Right lobe of liver (tissue), 6 donors: ENCODE data around the gene CACNA1E. TPM values are rescaled to one million over a fixed set of nuclear protein-coding genes. Genes with fewer than 3 reads are reported as not detected.

ENCODE experiments used
- ATAC-seq, 4 donors: fragments of 200-7000 bp; cut with Tn5 transposase; one replicate each; pipeline ENCODE4 v1.9.1; 2020; ENCODE audit warnings: mild to moderate bottlenecking in 4 of 4, moderate library complexity in 4 of 4
- DNase-seq, 3 donors: peaks; one replicate each; pipeline ENCODE4 v3.0.0-alpha.2; 2020
- H3K27ac ChIP-seq, 3 donors: fragments of 200-600 bp; one replicate each; pipeline ENCODE4 v1.8.0; 2022
- H3K27me3 ChIP-seq, 2 donors: fragments of 200-600 bp; one replicate each; pipeline ENCODE4 v1.8.0; 2022
- H3K36me3 ChIP-seq, 4 donors: fragments of 200-600 bp; sonication (generic) in 1 of 4; one replicate each; pipeline versions ENCODE4 v1.5.1 to v1.8.0; 2017 to 2022; ENCODE audit warnings: control low read depth in 1 of 4
- H3K4me1 ChIP-seq, 4 donors: fragments of 200-600 bp; sonication (generic) in 1 of 4; one replicate each; pipeline versions ENCODE4 v1.5.1 to v1.8.0; 2017 to 2022; ENCODE audit warnings: control low read depth in 1 of 4
- H3K4me3 ChIP-seq, 3 donors: fragments of 200-600 bp; one replicate each; pipeline ENCODE4 v1.8.0; 2022
- H3K9me3 ChIP-seq, 4 donors: fragments of 200-600 bp; sonication (generic) in 1 of 4; one replicate each; pipeline versions ENCODE4 v1.5.1 to v1.8.0; 2017 to 2022; ENCODE audit warnings: control low read depth in 1 of 4
- POLR2A ChIP-seq: fragments of 450-650 bp; IDR thresholded peaks from one replicate; pipeline ENCODE4 v1.6.1; 2017; ENCODE audit warnings: antibody characterized with exemption, mild to moderate bottlenecking
- WGBS: methylation state at CpG from one replicate; pipeline ENCODE4 v1.1.6; 2018; ENCODE audit warnings: low coverage, low lambda C conversion rate; ENCODE audit not compliant: insufficient coverage; ENCODE audit errors: missing lambda C conversion rate; 5-methylcytosine and 5-hydroxymethylcytosine counted together
- intact Hi-C, 2 donors: fragments of 100-400 bp; cut with DNase I; formaldehyde crosslinking; loops; one replicate each; pipeline versions ENCODE4 v1.11.2 to v1.14.1; 2022
- total RNA-seq, 6 experiments: library from RNA; depleted of rRNA in 2 of 6; stranded (reverse); fragments of >200 nt in 2 of 6; fragmentation: NEBNext Ultra II Directional in 3 of 6; extraction: Animal tissue kit (Norgen Biotek cat#: 25700) in 3 of 6; gene quantifications; one replicate each; pipeline versions ENCODE4 v1.1.0 to v1.2.4, GENCODE V29; 2016 to 2023
- TF ChIP-seq, protein P1 (sequence below), 4 donors: fragments of 200-600 bp in 3 of 4; fragments of 450-650 bp in 1 of 4; IDR thresholded peaks; one replicate each; pipeline versions ENCODE4 v1.5.1 to v1.8.0; 2016 to 2022; ENCODE audit warnings: antibody characterized with exemption in 4 of 4, mild to moderate bottlenecking in 2 of 4
- donor health status: DM: no; HTN: yes; CAD: no.
- donor health status: DM: no; HTN: no; CAD: no.
- donor health status: DM: no; HTN: no; CAD: no.
- donor health status: DM: no; HTN: yes; CAD: no.
- donor health status: DM: no; HTN: yes; CAD: no.

Gene CACNA1E
- total RNA-seq, 6 experiments from 2014 or later = 0.05 to 0.09 (median 0.06) TPM; not detected in 2

DNA sequence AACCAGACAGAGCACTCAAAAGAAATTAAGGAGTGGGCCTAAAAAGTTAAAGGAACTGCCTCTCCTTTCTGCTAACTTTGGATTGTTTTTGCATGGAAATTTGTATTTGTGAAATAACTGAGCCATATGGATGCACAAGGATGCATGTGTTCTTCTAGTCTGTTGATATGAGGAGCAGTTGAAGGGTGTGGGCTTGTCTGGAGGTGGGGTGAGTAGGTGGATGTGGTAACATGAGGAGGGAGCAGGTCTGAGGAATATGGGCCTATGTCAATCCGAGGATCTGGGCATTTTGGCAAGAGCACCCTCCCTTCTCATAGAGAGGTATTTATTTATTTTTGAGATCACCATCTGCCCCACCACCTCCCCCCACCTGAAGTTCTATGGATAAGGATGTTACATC lies 13.4 kb downstream of the CACNA1E start:
- intact Hi-C loops = no loop called here
- Histone ChIP-seq H3K4me1 (no peaks in the 10 kb centered on the region), H3K27ac (no peak overlapping the region), H3K4me3 (no peak overlapping the region), H3K27me3 (peaks cover 0 to 4% of the 10 kb centered on the region in 2 donors), H3K36me3 (no peaks in the 10 kb centered on the region), H3K9me3 (no peaks in the 10 kb centered on the region)
- TF ChIP-seq, protein P1, sequence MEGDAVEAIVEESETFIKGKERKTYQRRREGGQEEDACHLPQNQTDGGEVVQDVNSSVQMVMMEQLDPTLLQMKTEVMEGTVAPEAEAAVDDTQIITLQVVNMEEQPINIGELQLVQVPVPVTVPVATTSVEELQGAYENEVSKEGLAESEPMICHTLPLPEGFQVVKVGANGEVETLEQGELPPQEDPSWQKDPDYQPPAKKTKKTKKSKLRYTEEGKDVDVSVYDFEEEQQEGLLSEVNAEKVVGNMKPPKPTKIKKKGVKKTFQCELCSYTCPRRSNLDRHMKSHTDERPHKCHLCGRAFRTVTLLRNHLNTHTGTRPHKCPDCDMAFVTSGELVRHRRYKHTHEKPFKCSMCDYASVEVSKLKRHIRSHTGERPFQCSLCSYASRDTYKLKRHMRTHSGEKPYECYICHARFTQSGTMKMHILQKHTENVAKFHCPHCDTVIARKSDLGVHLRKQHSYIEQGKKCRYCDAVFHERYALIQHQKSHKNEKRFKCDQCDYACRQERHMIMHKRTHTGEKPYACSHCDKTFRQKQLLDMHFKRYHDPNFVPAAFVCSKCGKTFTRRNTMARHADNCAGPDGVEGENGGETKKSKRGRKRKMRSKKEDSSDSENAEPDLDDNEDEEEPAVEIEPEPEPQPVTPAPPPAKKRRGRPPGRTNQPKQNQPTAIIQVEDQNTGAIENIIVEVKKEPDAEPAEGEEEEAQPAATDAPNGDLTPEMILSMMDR (IDR thresholded peaks at IDR 0.05) = no peak
- TF ChIP-seq POLR2A = no peak
- DNase-seq (no peak), ATAC-seq (no peak)
- WGBS = 33% methylated on average over 1 of the region's 1 CpG

- H3K27me3 ChIP-seq = peaks cover 0 to 4% of the 10 kb centered on the region in 2 donors
- no peak overlapping the region for H3K4me3 ChIP-seq
- H3K9me3 ChIP-seq = no peaks in the 10 kb centered on the region
- DNase-seq (no peak), ATAC-seq (no peak)
- intact Hi-C loops = no loop called here
- TF ChIP-seq, protein P1 (IDR thresholded peaks at IDR 0.05) = no peak
- TF ChIP-seq POLR2A = no peak
- H3K4me1 ChIP-seq = no peaks in the 10 kb centered on the region
- H3K36me3 ChIP-seq = no peaks in the 10 kb centered on the region
- H3K27ac ChIP-seq = no peak overlapping the region
- 74% methylated on average over 6 of the region's 6 CpGs for WGBS
Measured at GRCh38 chr1:181497870-181498269, 14.6 kb downstream of the CACNA1E start.

DNA sequence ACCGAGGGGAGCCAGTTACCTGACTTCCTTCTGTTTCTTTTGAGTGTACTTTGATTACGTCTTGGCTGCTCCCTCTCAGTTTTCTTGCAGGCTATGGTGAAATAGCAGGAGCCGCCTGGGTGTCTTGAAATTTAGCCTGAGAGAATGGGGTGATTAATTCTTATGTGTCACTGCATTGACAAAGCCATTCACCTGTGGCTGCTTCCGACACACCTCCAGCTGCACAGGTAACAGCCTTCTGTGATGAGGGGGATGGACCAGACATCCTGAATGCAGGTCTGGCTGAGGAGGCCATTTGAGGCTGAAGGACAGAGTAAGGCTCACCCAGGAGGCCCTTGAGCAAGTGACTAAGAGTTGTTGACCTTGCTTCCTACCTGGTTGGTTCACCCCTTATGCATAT lies 16.5 kb downstream of the CACNA1E start:
- Histone ChIP-seq H3K9me3 (no peaks in the 10 kb centered on the region), H3K27ac (no peak overlapping the region), H3K36me3 (no peaks in the 10 kb centered on the region), H3K4me3 (no peak overlapping the region), H3K4me1 (no peaks in the 10 kb centered on the region), H3K27me3 (no peaks in the 10 kb centered on the region)
- DNase-seq (no peak), ATAC-seq (no peak)
- 56% methylated on average over 3 of the region's 4 CpGs for WGBS
- intact Hi-C loops = no loop called here
- no peak for TF ChIP-seq POLR2A
- TF ChIP-seq, protein P1 (IDR thresholded peaks at IDR 0.05) = no peak

GRCh38 chr1:181500636-181501035 lies 17.3 kb downstream of the CACNA1E start:
- Histone ChIP-seq H3K4me1 (no peaks in the 10 kb centered on the region), H3K9me3 (no peaks in the 10 kb centered on the region), H3K4me3 (no peak overlapping the region), H3K27me3 (no peaks in the 10 kb centered on the region), H3K27ac (no peak overlapping the region), H3K36me3 (no peaks in the 10 kb centered on the region)
- TF ChIP-seq, protein P1 (IDR thresholded peaks at IDR 0.05) = no peak
- no peak for TF ChIP-seq POLR2A
- DNase-seq = no peak
- ATAC-seq = no peak
- intact Hi-C loops = no loop called here
- 11% methylated on average over 1 of the region's 2 CpGs for WGBS

- Histone ChIP-seq H3K27ac (no peak overlapping the region), H3K36me3 (no peaks in the 10 kb centered on the region), H3K4me3 (no peak overlapping the region), H3K27me3 (no peaks in the 10 kb centered on the region), H3K4me1 (no peaks in the 10 kb centered on the region), H3K9me3 (no peaks in the 10 kb centered on the region)
- ATAC-seq = no peak
- intact Hi-C loops = no loop called here
- no peak for TF ChIP-seq POLR2A
- TF ChIP-seq, protein P1 (IDR thresholded peaks at IDR 0.05) = no peak
- DNase-seq = no peak
- 47% methylated on average over 1 of the region's 1 CpG for WGBS
Measured at GRCh38 chr1:181501612-181502011, 18.3 kb downstream of the CACNA1E start.
